Activated naive CD4-positive, alpha-beta T cell treated with anti-CD3 and anti-CD28 coated beads for 36 hours (primary cell): ENCODE measurements around the gene CNTNAP4. TPM values are rescaled to one million over a fixed set of nuclear protein-coding genes. Genes with fewer than 3 reads are reported as not detected.

Source experiments
- CTCF ChIA-PET: fragments of 350-600 bp; sonication (Branson Sonifier 250); formaldehyde crosslinking; loops from one replicate; lab custom pipeline; 2021; ENCODE audit warnings: antibody characterized with exemption; lab: Charles Lee
- DNase-seq: peaks from one replicate; pipeline ENCODE4 v3.0.0-alpha.2; 2020
- H3K27ac Mint-ChIP-seq: one replicate; pipeline ENCODE4 v1.8.0; 2021; ENCODE audit warnings: mild to moderate bottlenecking, mixed read lengths
- H3K27me3 Mint-ChIP-seq: one replicate; pipeline ENCODE4 v1.8.0; 2021; ENCODE audit warnings: low read depth, mixed read lengths
- H3K36me3 Mint-ChIP-seq: one replicate; pipeline ENCODE4 v1.8.0; 2021; ENCODE audit warnings: low read depth, mixed read lengths
- H3K4me1 Mint-ChIP-seq: one replicate; pipeline ENCODE4 v1.8.0; 2021; ENCODE audit warnings: low read depth, mixed read lengths
- H3K4me3 Mint-ChIP-seq: one replicate; pipeline ENCODE4 v1.8.0; 2021; ENCODE audit warnings: mild to moderate bottlenecking, moderate library complexity, mixed read lengths
- H3K9me3 Mint-ChIP-seq: one replicate; pipeline ENCODE4 v1.8.0; 2021; ENCODE audit warnings: mixed read lengths
- intact Hi-C: fragments of 100-400 bp; cut with micrococcal nuclease; formaldehyde crosslinking; loops from one replicate; pipeline ENCODE4 v1.15.1; 2023
- total RNA-seq, 2 experiments: library from RNA; stranded (reverse); gene quantifications; one replicate each; pipeline ENCODE4 v1.2.3, GENCODE V29; 2021

CNTNAP4 gene
- total RNA-seq, 2 experiments from 2014 or later = not detected

GRCh38 chr16:76329106-76329505, 51.9 kb downstream of the CNTNAP4 start:
- no peaks in the 10 kb centered on the region for H3K27me3 Mint-ChIP-seq
- no peak overlapping the region for H3K4me3 Mint-ChIP-seq
- no peak overlapping the region for H3K27ac Mint-ChIP-seq
- DNase-seq = no peak
- H3K9me3 Mint-ChIP-seq = peaks cover 3% of the 10 kb centered on the region
- intact Hi-C loops = no loop called here
- CTCF ChIA-PET = no interaction called here
- H3K36me3 Mint-ChIP-seq = no peaks in the 10 kb centered on the region
- no peaks in the 10 kb centered on the region for H3K4me1 Mint-ChIP-seq

- DNase-seq = no peak
- CTCF ChIA-PET = no interaction called here
- H3K27ac Mint-ChIP-seq = no peak overlapping the region
- H3K36me3 Mint-ChIP-seq = no peaks in the 10 kb centered on the region
- intact Hi-C loops = no loop called here
- no peak overlapping the region for H3K4me3 Mint-ChIP-seq
- H3K9me3 Mint-ChIP-seq = peaks cover 23% of the 10 kb centered on the region
- H3K4me1 Mint-ChIP-seq = no peaks in the 10 kb centered on the region
- H3K27me3 Mint-ChIP-seq = no peaks in the 10 kb centered on the region
These were observed 58.2 kb downstream of the CNTNAP4 start for GRCh38 chr16:76335180-76335974.

- no peak overlapping the region for H3K27ac Mint-ChIP-seq
- no peak for DNase-seq
- no peaks in the 10 kb centered on the region for H3K4me1 Mint-ChIP-seq
- H3K36me3 Mint-ChIP-seq = no peaks in the 10 kb centered on the region
- H3K27me3 Mint-ChIP-seq = no peaks in the 10 kb centered on the region
- no peak overlapping the region for H3K4me3 Mint-ChIP-seq
- H3K9me3 Mint-ChIP-seq = peaks cover 25% of the 10 kb centered on the region
- CTCF ChIA-PET = no interaction called here
- intact Hi-C loops = no loop called here
These were observed 58.9 kb downstream of the CNTNAP4 start for GRCh38 chr16:76336112-76336511.

GRCh38 chr16:76338472-76338871, 61.3 kb downstream of the CNTNAP4 start:
- H3K36me3 Mint-ChIP-seq = no peaks in the 10 kb centered on the region
- intact Hi-C loops = no loop called here
- CTCF ChIA-PET = no interaction called here
- H3K27ac Mint-ChIP-seq = no peak overlapping the region
- no peaks in the 10 kb centered on the region for H3K4me1 Mint-ChIP-seq
- H3K27me3 Mint-ChIP-seq = no peaks in the 10 kb centered on the region
- peaks cover 23% of the 10 kb centered on the region for H3K9me3 Mint-ChIP-seq
- DNase-seq = no peak
- no peak overlapping the region for H3K4me3 Mint-ChIP-seq

GRCh38 chr16:76343769-76344168, 66.6 kb downstream of the CNTNAP4 start:
- H3K4me3 Mint-ChIP-seq = no peak overlapping the region
- H3K36me3 Mint-ChIP-seq = no peaks in the 10 kb centered on the region
- DNase-seq = no peak
- no peaks in the 10 kb centered on the region for H3K4me1 Mint-ChIP-seq
- intact Hi-C loops = no loop called here
- no peak overlapping the region for H3K27ac Mint-ChIP-seq
- no peaks in the 10 kb centered on the region for H3K27me3 Mint-ChIP-seq
- CTCF ChIA-PET = no interaction called here
- peaks cover 2% of the 10 kb centered on the region for H3K9me3 Mint-ChIP-seq

- Mint-ChIP-seq H3K36me3 (no peaks in the 10 kb centered on the region), H3K4me1 (no peaks in the 10 kb centered on the region), H3K27me3 (no peaks in the 10 kb centered on the region), H3K27ac (no peak overlapping the region), H3K4me3 (no peak overlapping the region), H3K9me3 (peaks cover 2% of the 10 kb centered on the region)
- intact Hi-C loops = no loop called here
- no peak for DNase-seq
- CTCF ChIA-PET = no interaction called here
These were observed 68.0 kb downstream of the CNTNAP4 start for GRCh38 chr16:76345163-76345661.

GRCh38 chr16:76346210-76346609, 69.0 kb downstream of the CNTNAP4 start:
- intact Hi-C loops = no loop called here
- CTCF ChIA-PET = no interaction called here
- H3K9me3 Mint-ChIP-seq = no peaks in the 10 kb centered on the region
- no peaks in the 10 kb centered on the region for H3K36me3 Mint-ChIP-seq
- no peaks in the 10 kb centered on the region for H3K27me3 Mint-ChIP-seq
- H3K4me1 Mint-ChIP-seq = no peaks in the 10 kb centered on the region
- no peak overlapping the region for H3K4me3 Mint-ChIP-seq
- no peak for DNase-seq
- H3K27ac Mint-ChIP-seq = no peak overlapping the region

- intact Hi-C loops = no loop called here
- CTCF ChIA-PET = interaction anchor here (0.6 kb wide), 1 partner anchor 203 kb away, joined by 3 read pairs; no protein-coding TSS in a partner anchor
- H3K27ac Mint-ChIP-seq = no peak overlapping the region
- no peaks in the 10 kb centered on the region for H3K9me3 Mint-ChIP-seq
- H3K27me3 Mint-ChIP-seq = no peaks in the 10 kb centered on the region
- no peaks in the 10 kb centered on the region for H3K4me1 Mint-ChIP-seq
- no peak for DNase-seq
- no peaks in the 10 kb centered on the region for H3K36me3 Mint-ChIP-seq
- no peak overlapping the region for H3K4me3 Mint-ChIP-seq
These were observed 74.2 kb downstream of the CNTNAP4 start for GRCh38 chr16:76351441-76351840.

GRCh38 chr16:76360404-76360803, 83.2 kb downstream of the CNTNAP4 start:
- Mint-ChIP-seq H3K4me3 (no peak overlapping the region), H3K9me3 (peaks cover 2% of the 10 kb centered on the region), H3K36me3 (no peaks in the 10 kb centered on the region), H3K4me1 (no peaks in the 10 kb centered on the region), H3K27me3 (no peaks in the 10 kb centered on the region), H3K27ac (no peak overlapping the region)
- intact Hi-C loops = no loop called here
- no peak for DNase-seq
- CTCF ChIA-PET = interaction anchor here (0.6 kb wide), 1 partner anchor 1375 kb away, joined by 3 read pairs; no protein-coding TSS in a partner anchor

- CTCF ChIA-PET = no interaction called here
- H3K4me1 Mint-ChIP-seq = no peaks in the 10 kb centered on the region
These were observed 93.1 kb downstream of the CNTNAP4 start for GRCh38 chr16:76370344-76370743.

GRCh38 chr16:76371441-76371840, 94.2 kb downstream of the CNTNAP4 start:
- no peak for DNase-seq
- no peak overlapping the region for H3K27ac Mint-ChIP-seq
- no peaks in the 10 kb centered on the region for H3K4me1 Mint-ChIP-seq
- no peaks in the 10 kb centered on the region for H3K27me3 Mint-ChIP-seq
- intact Hi-C loops = no loop called here
- H3K4me3 Mint-ChIP-seq = no peak overlapping the region
- peaks cover 7% of the 10 kb centered on the region for H3K9me3 Mint-ChIP-seq
- no peaks in the 10 kb centered on the region for H3K36me3 Mint-ChIP-seq
- CTCF ChIA-PET = no interaction called here

More at GRCh38 chr16:76370344-76370743, 93.1 kb downstream of the CNTNAP4 start:
- peaks cover 9% of the 10 kb centered on the region for H3K9me3 Mint-ChIP-seq
- intact Hi-C loops = no loop called here
- H3K36me3 Mint-ChIP-seq = no peaks in the 10 kb centered on the region
- no peak overlapping the region for H3K27ac Mint-ChIP-seq
- no peak for DNase-seq
- no peaks in the 10 kb centered on the region for H3K27me3 Mint-ChIP-seq
- no peak overlapping the region for H3K4me3 Mint-ChIP-seq

- intact Hi-C loops = no loop called here
- no peaks in the 10 kb centered on the region for H3K27me3 Mint-ChIP-seq
- H3K4me3 Mint-ChIP-seq = no peak overlapping the region
- H3K36me3 Mint-ChIP-seq = no peaks in the 10 kb centered on the region
- peaks cover 6% of the 10 kb centered on the region for H3K9me3 Mint-ChIP-seq
- H3K27ac Mint-ChIP-seq = no peak overlapping the region
- CTCF ChIA-PET = no interaction called here
- H3K4me1 Mint-ChIP-seq = no peaks in the 10 kb centered on the region
- no peak for DNase-seq
These were observed 96.8 kb downstream of the CNTNAP4 start for GRCh38 chr16:76373998-76374397.

- no peaks in the 10 kb centered on the region for H3K36me3 Mint-ChIP-seq
- no peak for DNase-seq
- H3K27ac Mint-ChIP-seq = no peak overlapping the region
- H3K4me1 Mint-ChIP-seq = no peaks in the 10 kb centered on the region
- CTCF ChIA-PET = no interaction called here
- no peak overlapping the region for H3K4me3 Mint-ChIP-seq
- peaks cover 3% of the 10 kb centered on the region for H3K9me3 Mint-ChIP-seq
- intact Hi-C loops = no loop called here
- H3K27me3 Mint-ChIP-seq = no peaks in the 10 kb centered on the region
These were observed 99.8 kb downstream of the CNTNAP4 start for GRCh38 chr16:76376988-76377387.
